NCI-H2196 treated with DMSO at 0.1 percent for 48 hours (cell line): ENCODE data around the gene HLA-DMB.
A peak's percentile ranks its signal among the peaks of the same experiment; 100 is the strongest.
"Not testable (repeated sequence)": the region's sequence is repeated elsewhere in the genome, so short reads cannot be mapped to it uniquely, and the experiment has no call there.

ENCODE experiments used
- DNase-seq: peaks from one replicate; lab custom pipeline; 2025; ENCODE audit not compliant: unreplicated experiment; lab: John Stamatoyannopoulos, UW

HLA-DMB gene

DNA sequence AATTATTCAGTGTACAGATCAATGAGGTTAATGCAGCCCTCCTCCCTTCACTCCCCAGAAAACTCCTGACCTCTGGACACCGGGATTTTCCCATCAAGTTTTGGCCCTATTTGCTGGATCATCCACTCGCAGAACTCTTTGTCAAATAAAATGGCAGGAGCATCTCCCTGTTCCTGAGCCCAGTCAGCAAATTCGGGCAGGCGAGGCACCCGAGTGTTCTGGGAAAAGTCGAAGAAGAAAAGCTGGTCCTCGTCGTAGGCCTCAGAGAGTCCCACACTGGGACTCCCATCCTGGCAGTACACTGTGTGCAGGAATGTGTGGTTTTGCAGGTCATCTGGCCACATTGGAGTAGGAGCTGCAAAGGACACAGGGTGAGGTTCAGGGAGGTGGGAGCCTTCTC lies 9.6 kb upstream of the HLA-DMB start:
- no peak for DNase-seq

DNA sequence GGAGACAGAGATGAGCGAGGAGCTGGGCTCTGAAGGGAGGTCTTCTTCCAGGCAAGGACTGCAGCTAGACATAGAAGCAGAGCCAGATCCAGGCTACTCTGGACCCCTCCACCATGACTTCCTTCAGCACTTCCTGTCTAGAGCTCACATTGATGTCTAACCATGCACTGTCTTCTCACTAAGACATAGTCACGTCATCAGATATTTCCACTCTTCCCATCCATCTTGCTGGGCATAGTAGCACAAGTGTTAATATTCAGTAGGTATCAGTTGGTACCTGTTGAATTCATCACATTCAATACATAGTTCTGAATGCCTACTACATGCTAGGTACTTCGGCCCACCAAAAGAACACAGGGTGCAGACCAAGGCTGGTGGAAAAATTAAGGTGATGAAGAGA lies 9.2 kb upstream of the HLA-DMB start:
- DNase-seq = no peak

DNA sequence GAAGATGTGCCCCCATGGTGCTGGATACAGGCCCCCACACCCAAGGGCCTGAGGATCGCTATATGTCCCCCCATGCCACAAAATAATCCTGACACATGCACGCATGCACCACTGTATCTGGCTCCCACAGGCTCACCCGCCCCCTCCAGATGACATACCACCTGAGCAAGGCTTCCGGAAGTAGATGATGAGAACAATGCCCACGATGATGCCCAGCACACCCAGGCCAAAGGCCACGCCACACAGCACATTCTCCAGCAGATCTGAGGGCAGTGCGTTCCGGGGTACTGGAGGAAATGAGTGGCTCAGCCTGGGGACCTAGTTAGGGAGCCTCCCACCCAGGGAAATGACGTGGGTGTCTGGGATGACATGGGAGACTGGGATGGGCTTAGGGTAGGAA lies 8.3 kb upstream of the HLA-DMB start:
- DNase-seq = no peak

DNA sequence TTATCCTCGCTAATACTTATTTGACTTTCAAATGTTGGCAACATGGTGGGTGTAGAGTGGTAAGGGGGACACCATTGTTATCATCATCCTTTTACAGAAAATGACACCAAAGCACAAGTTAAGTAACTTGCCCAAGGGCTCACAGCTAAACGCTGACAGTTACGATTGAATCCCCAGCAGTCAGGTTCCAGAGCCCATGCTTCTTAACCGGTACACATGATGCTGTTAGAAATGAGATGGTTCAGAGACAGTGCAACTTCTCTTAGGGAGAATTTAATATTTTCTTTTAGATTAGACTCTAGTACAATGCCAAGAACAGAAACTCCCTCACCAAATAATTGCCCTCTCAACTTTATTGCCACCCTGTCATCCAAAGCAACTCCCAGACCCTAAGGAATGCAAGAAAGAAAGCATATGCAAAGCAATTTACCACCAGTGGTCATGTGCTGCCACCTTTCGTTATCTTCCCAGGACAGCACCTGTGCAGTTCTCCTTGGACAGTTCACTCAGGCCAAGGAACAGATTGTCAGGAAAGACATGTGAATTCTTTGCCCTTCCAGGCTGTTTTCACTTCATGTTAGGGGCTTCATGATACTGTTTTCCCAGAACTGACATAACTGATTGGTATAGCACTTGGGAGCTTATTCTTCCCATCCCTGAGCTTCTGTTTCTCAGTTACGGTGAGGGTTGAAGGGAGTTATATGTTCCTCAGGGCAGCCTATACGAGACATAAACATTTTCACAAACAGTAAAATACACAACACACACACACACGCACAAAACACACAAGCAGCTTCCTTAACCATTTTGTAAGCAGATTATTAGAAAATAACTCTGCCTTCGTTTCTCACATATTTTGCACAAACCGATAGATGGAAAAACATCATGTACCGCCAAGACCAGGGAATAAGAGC lies 7.0 kb upstream of the HLA-DMB start:
- DNase-seq = peak; percentile 8

DNA sequence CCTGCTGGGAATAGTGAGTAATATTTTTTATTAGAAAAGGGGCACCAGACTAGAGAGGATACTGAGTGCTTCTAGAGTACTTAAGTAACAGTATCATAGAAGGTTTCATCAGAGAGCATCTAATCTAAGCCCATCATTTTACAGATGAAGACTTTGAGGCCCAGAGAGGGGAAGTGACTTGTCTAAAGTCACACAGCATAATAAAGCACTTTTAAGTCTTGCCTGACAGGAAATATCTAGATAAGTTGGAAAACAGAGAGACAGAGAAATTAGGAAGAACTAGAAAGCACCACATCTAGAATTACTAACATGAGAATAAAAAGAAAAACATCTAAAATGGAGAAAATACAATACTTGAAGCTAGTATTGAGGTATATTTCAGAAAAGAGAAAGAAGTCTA lies 6.1 kb upstream of the HLA-DMB start:
- no peak for DNase-seq

DNA sequence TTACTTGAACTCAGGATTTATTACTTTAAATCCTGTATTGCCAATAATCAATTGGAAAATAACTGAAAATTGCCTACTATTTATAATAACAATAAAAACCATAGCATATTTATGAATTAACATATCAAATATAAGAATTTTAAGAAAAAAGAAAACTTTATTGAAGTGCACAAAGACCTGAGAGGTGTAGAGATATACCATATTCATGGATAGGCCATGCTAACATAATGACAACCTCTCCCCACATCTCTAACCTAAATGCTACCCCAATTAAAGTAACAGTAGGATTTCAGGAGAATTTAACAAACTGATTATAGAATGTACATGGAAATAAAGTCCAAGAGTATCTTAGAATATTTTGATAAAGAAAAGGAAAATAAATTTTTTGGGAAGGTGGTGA lies 5.1 kb upstream of the HLA-DMB start:
- DNase-seq = no peak

DNA sequence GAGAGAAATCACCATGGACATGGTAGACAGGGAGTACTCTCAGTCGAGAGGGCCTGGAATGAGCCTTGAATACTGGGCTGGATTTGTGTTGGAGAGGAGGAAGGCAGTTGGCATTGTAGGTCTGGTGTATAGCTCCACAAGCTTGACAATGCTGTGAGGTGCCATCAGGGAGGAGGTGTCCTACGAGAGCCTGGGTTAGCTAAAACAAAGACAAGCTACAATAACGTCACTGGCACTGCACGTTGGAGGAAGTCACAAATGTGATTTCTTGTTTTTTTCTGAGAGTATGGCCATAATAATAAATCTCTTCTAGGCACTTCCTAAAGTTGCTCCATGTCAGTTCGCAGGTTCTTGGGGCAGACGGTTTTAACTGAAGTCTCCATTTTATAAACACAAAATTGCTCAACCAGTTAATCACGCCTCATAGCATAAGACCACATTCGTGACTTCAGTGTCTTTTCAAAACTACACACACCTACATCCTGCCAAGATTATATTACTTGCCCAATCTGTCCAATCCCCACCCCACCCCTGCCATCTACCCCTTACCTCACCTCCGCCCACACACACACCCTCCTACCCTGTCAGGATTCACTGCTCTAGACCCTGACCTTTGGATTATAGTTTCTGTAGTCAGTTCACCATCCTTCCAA lies 4.4 kb upstream of the HLA-DMB start:
- DNase-seq = no peak

DNA sequence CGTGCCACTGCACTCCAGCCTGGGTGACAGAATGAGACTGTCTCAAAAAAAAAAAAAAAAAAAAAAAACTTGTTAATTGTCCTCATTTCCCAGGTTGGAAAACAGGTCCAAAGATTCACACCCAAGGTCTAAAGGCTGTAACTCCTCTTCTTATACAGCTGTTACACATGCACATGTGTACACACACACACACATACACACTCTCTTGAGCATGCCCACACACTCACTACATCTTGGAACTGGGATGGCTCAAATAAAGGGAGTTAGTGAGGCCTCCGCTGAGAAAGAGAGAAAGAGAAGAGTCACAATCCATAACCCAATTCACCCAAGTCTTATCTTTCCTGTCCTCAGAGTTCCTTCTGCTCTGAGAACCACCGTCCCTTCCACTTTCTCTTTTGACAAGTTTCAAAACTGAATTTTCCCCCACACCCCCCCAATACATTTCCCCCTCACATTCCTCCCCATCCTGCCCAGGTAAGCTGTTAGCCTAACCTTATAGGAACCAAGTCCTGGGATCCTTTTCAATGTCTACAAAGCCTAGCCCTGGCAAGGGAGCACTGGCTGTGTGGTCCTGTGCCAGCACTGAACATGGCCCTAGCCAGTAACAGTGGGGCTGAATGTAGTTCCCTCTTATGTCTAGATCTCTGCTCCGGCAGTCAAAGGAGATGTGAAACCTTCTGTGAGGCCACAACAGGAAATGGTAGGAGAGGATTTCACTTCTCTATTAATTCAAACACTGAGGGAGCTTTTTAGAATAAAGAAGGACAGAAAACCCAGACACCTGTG lies 3.2 kb upstream of the HLA-DMB start:
- no peak for DNase-seq

DNA sequence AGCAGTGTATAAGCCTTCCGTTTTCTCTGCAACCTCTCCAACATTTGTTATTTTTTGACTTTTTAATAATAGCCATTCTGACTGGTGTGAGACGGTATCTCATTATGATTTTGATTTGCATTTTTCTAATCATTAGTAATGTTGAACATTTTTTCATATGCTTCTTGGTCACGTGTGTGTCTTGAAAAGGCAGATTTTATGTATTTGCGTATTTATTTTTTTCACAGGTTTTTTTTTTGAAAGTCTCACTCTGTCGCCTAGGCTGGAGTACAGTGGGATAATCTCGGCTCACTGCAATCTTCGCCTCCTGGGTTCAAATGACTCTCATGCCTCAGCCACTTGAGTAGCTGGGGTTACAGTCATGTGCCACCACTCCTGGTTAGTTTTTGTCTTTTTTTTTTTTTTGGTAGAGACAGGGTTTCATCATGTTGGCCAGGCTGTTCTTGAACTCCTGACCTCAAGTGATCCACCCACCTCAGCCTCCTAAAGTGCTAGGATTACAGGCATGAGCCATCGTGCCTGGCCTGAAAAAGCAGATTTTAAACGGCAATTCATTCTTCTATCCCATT lies 1.8 kb upstream of the HLA-DMB start:
- DNase-seq = not testable (repeated sequence)

DNA sequence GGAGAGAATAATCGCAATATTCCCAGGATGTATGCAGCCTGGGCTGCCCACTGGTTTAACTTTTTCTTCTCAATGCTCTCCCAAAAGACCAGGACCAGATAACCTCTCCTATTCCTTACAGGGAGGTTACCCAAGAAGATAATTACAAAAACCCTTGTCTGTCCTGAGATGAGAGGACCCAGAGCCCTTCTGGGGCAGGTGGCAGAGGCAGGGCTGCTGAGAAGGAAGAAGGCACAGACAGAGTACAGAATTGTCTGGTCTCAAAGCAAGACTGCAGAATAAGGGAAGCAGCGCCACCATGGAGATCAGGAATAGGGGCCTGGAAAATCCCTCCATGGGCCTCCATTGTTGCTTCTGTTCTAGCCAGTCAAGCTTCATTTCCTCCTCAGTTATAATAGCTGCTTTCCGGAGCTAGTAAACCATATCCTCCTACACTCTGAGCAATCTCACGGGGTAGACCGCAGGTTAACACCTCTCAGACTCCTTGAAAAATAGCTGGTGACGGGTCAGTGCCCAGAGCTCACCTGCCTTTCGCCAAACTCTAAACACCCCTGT lies 463 bp upstream of the HLA-DMB start:
- DNase-seq = no peak

DNA sequence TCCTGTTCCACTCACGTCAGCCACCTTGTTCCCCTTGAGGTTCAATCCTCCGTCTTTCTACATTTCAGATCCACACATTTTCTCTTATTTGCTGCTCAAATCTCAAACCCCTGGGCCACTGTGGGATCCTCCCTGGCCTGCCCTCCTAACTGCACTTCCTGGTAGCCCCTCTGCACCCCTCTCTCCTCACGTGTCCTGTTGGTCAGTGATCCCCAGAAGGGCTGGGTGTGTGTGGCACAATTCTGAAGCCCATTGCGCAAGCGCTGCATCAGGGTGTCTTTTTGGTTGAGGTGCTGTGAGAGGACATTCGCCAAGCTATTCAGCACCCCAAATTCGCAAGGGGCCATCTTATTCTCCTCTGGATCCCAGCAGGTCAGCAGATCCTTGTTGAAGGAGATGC lies 2.3 kb downstream of the HLA-DMB start:
- no peak for DNase-seq

DNA sequence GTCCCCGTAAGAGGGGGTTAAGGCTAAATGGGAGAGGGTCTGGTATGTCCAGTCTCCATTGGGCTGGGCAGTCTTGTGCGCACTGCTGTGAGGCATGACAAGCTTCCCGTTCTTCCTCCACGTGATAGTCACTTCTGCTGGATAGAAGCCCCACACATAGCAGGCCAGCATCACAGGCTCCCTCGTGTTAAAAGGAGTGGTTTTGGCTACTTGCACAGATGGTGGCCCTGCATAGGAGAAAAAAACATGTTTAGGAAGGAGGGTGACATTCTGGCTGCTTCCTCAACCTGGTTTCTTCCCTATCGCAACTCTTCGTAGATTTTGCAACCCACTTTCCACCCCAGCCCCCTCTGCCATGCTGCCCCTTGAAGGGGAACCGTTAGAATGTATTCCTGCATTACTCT lies 3.6 kb downstream of the HLA-DMB start:
- no peak for DNase-seq

DNA sequence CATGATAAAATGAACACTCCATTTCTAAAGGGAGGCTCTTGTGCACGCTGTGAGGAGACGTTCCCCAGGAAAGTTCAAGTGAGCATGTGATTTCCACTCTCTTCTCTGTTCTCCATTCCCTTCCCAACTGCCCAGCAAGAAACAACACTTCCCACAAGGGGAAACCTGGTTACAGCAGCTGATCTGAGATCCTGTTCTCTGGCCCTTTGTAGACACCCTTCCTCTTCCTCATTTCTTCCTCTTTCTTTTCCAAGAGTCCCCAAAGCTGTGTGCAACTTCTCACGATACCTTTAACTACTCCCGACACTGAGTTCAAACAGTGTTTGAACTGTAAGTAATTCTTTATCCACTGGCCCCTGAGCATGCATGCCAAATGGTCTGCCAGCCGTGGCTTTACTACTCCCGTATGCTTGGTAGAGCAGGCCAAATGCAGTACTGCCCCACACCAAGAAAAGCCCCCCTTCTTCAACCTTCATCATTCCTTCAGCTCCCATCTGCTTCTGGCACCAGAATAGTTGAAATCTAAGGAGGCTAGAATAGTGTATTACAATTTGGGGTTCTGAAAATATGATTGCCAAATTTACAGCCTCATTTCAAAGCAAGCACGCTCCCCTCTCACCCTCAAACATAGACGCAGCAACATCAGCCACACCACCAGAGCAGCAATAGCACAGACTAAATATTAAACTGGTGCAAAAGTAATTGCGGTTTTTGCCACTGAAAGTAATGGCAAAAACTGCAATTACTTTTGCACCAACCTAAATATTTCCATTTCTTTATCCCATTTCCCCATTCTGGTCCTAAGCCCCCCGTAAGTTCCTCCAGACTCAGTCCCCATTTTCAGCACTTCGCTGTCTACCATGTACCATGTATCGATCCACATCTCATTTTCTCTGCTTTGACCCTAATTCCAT lies 4.3 kb downstream of the HLA-DMB start:
- no peak for DNase-seq

DNA sequence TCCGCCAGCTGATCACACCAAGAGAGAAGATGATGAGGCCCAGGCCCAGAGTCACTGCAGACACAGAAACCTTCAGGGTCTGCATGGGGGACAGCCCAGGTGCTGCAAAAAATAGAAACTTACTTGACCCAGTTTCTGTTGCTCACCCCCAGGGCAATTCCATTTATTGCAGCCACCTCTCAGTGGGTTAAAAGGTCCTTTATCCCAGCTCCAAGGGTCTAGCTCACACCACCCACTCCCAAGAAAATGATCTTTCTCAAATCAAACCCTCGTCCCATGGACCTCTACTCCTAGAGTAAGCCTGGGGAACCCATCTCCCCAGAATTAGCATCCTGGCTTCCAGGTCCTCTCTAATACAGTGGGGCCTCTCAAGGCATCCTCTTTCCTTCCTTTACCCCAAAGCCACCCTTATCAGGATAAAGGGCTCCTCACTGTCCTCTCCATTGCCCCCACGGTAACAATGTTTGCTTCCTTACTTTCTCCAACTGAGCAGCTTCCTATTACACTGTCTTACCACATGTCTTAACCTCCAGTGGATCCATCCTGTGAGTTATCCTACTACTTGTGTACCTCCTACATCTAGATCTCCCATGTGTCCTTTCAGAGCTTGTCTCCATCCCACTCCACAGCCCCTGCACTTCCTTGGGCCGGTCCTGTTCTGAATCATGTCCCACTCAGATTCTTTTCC lies 5.1 kb downstream of the HLA-DMB start:
- no peak for DNase-seq

DNA sequence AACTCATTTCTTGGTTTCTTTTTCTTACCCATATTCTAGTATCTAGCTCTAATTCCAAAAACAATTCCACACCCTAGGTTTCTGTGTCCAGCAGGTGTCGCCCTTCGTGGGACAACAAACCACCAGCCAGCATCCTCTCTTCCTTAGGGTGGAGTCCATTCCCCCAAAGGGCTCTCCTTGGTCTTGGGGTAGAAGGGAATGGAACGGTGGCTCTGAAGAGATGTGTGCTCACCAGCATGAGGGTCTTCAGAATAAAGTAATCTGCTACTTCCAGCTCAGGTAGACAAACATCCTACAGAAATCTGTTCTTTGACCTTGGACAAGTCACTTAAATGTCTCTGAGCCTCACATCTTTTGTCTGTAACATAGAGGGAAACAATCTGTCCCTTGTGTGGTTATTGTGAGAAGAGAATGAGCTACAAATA lies 7.2 kb downstream of the HLA-DMB start:
- peak; percentile 15 for DNase-seq

DNA sequence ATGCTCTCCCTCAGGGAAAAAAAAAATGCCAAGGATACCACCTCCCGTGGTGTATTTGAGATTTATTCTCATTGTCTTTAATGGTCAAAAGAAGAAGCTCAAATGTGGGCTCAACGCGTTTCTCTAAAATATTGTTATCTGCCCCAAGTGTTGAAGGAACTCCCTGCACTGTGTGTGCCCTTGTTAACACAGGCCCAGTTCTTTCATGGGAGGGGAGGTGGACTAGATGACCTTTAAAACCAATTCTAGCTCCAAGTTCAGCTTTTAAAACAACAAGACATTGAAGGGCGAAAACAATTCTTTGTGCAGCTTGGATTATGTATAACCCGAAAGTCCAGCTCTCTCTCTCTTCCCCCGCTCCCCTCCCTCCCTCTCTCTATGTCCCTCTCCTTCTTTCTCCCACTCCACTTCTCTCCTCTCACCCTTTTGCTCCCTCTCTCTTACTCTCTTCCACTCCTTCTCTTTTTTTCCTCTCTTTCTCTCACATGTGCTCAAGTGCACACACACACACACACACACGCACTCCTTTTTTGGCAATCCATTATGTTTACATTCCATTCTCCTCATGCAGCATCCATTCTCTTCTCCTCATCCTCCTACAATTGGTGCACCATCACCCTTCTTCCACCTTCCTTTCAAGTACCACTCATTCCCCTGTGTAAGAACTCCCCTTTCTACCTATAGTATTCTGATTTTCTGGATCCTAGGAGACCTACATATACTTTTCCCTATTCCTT lies 8.5 kb downstream of the HLA-DMB start:
- no peak for DNase-seq

DNA sequence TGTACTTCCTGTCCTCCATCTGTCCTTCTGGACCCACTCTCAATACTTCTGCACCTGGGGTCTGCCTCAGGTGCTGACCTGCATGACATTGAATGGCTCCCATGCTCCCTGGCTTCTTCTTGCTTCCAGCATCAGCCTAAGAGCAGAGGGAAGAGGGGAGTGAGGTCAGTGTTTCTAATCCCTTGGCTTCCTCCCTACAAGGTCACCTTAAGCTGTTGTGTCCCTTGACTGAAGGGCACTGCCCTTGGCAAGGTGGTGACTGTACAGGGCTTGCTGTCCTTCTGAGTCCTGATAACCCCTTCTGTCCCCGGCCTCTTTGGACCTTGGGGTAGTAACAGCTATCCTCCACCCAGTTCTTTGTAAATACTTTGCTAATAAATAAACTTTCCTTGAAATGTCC lies 9.6 kb downstream of the HLA-DMB start:
- no peak for DNase-seq

DNA sequence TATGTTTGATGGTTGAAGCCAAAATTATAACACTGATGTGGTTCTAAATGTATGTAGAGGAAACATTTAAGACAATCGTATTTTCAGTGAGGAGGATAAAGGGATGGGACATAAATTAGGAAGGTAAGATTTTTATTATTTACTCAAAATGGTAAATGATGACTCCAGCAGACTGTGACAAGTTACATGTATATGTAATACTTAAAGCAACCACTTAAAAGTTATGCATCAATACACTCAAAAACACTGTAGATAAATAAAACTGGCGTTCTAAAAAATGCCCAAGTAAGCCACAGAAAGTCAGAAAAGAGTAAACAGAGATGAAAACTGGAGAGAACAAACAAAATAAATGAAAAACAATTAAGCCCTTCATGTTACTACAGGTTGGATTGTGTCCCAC lies 18.7 kb downstream of the HLA-DMB start:
- DNase-seq = no peak

DNA sequence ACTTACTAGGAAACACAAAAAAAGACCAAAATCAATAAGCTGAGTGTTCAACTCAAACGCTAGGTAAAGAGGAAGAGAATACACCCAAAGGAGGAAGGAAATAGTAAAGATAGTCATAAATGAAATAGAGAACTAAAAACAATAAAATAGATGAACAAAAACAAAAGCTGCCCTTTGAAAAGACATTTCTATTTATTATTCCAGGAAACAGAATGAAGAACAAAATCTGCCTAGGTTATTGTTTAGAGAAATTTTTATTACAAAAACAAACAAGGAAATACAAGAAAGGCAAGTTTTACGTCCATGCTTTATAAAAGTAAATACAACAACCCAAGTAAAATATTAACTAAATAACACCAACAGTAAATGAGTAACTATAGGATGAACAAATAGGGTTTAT lies 20.1 kb downstream of the HLA-DMB start:
- no peak for DNase-seq
